Type B pancreatic cell (in vitro differentiated cells): ENCODE results near the gene MAB21L4. TPM values are rescaled to one million over a fixed set of nuclear protein-coding genes. Genes with fewer than 3 reads are reported as not detected.

Source experiments
- DNase-seq: peaks from one replicate; pipeline ENCODE4 v3.0.0; 2021; ENCODE audit warnings: mixed read lengths; ENCODE audit not compliant: unreplicated experiment; ENCODE audit errors: extremely low spot score
- H3K27ac Mint-ChIP-seq: 2 replicates; pipeline ENCODE4 v1.8.0; 2021; ENCODE audit warnings: mild to moderate bottlenecking, mixed read lengths
- H3K27me3 Mint-ChIP-seq: 2 replicates; pipeline ENCODE4 v1.8.0; 2021; ENCODE audit warnings: mixed read lengths
- H3K36me3 Mint-ChIP-seq: 2 replicates; pipeline ENCODE4 v1.8.0; 2021; ENCODE audit warnings: mixed read lengths
- H3K4me1 Mint-ChIP-seq: one replicate; pipeline ENCODE4 v1.8.0; 2021; ENCODE audit warnings: mixed read lengths; ENCODE audit not compliant: unreplicated experiment
- H3K4me3 Mint-ChIP-seq: 2 replicates; pipeline ENCODE4 v1.8.0; 2021; ENCODE audit warnings: mild to moderate bottlenecking, mixed read lengths
- H3K9me3 Mint-ChIP-seq: 2 replicates; pipeline ENCODE4 v1.8.0; 2021; ENCODE audit warnings: mixed read lengths
- total RNA-seq: library from RNA; stranded (reverse); gene quantifications from 2 replicates; pipeline ENCODE4 v1.2.1, GENCODE V29; 2021; ENCODE audit warnings: low replicate concordance
- TF ChIP-seq, protein P1 (sequence below): fragments of 200-600 bp; sonication (generic); conservative IDR thresholded peaks from 2 replicates; pipeline ENCODE4 v1.5.0; 2021; ENCODE audit warnings: antibody characterized with exemption, mild to moderate bottlenecking

Gene MAB21L4
- total RNA-seq, 1 donor from 2014 or later: 62.0 TPM

DNA sequence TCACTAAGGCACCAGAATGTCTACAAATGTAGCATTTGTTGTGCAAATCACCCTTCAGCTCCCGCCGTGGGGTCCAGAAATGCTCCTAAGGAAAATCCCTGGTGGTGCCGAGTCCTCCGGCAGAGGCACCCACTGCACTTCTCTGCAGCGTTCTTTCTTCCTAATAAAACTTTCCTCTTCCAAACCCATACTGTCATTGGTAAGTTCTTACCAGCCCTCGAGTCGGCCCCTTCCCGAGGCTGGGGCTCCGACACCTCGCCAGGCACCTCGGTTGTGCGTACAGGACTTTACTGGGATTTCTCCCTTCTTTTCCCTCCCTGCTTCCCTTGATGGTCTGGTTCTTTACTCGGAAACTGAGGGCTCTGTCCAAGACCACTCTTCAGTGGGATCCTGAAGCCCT, 37.6 kb downstream of the MAB21L4 start:
- peaks cover 4% of the 10 kb centered on the region for H3K36me3 Mint-ChIP-seq
- no peak for DNase-seq

DNA sequence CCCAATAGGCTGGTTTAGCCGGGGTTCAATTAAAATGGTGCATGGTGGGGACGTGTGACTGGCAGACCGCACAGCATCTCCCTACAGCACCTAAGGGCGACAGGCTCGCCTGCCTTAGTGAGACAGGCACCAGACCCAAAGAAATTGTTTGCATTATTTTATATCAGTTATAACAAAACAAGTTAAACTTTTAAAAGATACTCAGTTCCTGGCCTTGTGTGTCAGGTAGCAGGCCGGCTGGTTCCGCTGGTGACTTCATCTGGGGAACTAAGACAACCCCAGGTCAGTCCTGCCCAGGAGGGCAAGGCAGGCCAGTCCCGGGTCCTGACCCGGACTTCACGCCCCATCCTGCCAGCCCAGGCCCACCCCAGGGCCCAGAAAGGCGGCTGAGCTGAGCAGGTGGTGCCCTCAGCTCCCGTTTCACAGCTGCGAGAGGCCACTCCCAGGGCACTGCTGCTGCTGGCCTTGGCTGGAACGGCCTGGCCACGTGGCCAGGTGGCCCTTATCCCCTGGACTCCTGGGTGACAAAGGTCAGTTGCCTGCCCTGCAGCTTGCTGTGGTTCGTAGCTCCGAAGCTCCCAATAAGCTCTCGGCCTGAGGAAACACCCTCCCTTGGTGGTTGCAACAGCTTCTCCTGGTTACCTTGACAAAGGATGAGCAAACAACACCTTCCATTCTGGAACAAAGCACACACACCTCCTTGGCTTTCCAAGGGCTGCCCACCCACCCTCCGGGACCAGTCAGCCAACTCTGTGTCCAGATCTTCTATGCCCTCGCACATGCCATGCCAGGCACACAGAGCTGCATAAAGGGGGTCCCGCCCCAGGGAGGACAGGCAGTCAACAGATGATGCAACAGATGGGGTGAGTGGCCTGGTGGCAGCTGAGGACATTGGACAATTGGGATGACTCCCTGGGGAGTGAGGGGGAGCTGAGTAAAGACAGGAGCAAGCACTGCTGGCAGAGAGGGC, 38.6 kb downstream of the MAB21L4 start:
- H3K4me3 Mint-ChIP-seq: no peak overlapping the region
- H3K9me3 Mint-ChIP-seq: peaks cover 6% of the 10 kb centered on the region
- no peaks in the 10 kb centered on the region for H3K27me3 Mint-ChIP-seq
- TF ChIP-seq, protein P1, sequence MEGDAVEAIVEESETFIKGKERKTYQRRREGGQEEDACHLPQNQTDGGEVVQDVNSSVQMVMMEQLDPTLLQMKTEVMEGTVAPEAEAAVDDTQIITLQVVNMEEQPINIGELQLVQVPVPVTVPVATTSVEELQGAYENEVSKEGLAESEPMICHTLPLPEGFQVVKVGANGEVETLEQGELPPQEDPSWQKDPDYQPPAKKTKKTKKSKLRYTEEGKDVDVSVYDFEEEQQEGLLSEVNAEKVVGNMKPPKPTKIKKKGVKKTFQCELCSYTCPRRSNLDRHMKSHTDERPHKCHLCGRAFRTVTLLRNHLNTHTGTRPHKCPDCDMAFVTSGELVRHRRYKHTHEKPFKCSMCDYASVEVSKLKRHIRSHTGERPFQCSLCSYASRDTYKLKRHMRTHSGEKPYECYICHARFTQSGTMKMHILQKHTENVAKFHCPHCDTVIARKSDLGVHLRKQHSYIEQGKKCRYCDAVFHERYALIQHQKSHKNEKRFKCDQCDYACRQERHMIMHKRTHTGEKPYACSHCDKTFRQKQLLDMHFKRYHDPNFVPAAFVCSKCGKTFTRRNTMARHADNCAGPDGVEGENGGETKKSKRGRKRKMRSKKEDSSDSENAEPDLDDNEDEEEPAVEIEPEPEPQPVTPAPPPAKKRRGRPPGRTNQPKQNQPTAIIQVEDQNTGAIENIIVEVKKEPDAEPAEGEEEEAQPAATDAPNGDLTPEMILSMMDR: no peak
- H3K4me1 Mint-ChIP-seq: peaks cover 7% of the 10 kb centered on the region
- H3K27ac Mint-ChIP-seq: peak overlapping the region; percentile 61
- peak; percentile 68 for DNase-seq
- H3K36me3 Mint-ChIP-seq: peaks cover 4% of the 10 kb centered on the region

More for the DNA sequence above, 37.6 kb downstream of the MAB21L4 start:
- H3K4me1 Mint-ChIP-seq: peaks cover 5% of the 10 kb centered on the region
- H3K27me3 Mint-ChIP-seq: no peaks in the 10 kb centered on the region
- peak overlapping the region; percentile 58 for H3K27ac Mint-ChIP-seq
- H3K9me3 Mint-ChIP-seq: peaks cover 6% of the 10 kb centered on the region
- no peak overlapping the region for H3K4me3 Mint-ChIP-seq
- TF ChIP-seq, protein P1: no peak

DNA sequence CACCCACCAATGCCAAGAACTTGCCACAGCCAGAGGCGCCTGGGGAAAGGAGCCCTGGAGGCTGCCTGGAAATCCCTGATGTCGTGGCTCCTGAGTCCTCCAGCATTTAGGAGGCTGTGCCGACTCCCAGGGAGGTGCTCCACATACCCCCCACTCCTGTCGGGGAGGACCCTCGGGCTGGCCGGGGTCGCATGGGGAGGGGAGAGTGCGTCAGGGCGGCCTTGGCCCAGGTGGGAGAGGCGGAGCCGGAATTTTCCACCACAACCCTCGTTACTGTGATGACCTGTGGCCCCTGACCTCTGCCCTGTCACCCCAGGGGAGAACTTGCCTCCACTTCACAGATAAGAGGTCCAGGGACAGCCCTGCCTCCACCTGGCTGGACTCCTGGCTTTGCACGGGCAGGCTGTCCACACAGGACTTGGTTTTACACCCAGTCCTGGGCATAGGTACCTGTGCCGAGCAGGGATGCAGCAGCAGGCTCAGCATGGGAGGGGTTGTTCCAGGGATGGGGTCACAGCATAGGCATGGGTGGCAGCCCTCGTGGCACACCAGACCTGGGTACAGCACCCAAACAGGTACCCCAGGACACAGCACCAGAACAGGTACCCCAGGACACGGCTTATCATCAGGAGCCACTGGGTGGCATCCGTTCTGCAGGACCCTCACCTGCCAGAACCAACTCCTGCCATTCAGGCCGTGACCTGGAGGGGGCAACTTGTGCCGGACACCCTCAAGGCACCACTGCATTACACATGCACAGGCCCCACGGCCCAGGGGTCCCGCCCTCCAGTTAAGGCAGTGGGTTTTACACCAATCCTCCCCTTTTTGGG, 39.6 kb downstream of the MAB21L4 start:
- no peak overlapping the region for H3K4me3 Mint-ChIP-seq

DNA sequence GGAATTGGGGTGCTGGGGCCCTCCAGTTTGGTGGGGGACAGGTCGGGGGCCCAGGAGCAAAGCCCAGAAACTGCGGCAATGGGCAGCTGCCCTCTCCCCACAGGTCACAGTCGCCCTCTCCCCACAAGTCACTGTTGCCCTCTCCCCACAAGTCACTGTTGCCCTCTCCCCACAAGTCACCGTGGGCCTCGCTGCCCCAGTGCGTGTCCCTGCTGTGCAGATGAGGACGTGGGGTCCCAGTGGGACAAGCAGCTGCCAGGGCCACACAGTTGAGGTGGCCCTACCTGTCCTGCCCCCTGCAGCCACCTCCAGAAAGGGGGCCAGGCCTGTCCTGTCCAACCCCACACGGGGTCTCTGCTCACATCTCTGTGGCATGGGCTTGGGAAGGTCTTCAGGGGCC, 40.3 kb downstream of the MAB21L4 start:
- DNase-seq: no peak
- Mint-ChIP-seq H3K4me1 (peaks cover 5% of the 10 kb centered on the region), H3K4me3 (no peak overlapping the region), H3K36me3 (peaks cover 4% of the 10 kb centered on the region), H3K27ac (no peak overlapping the region), H3K27me3 (no peaks in the 10 kb centered on the region), H3K9me3 (peaks cover 6% of the 10 kb centered on the region)
- TF ChIP-seq, protein P1: no peak

More for the DNA sequence above, 39.6 kb downstream of the MAB21L4 start:
- Mint-ChIP-seq H3K36me3 (peaks cover 4% of the 10 kb centered on the region), H3K27me3 (no peaks in the 10 kb centered on the region), H3K4me1 (peaks cover 6% of the 10 kb centered on the region), H3K9me3 (peaks cover 6% of the 10 kb centered on the region), H3K27ac (no peak overlapping the region)
- TF ChIP-seq, protein P1: peak; percentile 40
- peak; percentile 67 for DNase-seq

DNA sequence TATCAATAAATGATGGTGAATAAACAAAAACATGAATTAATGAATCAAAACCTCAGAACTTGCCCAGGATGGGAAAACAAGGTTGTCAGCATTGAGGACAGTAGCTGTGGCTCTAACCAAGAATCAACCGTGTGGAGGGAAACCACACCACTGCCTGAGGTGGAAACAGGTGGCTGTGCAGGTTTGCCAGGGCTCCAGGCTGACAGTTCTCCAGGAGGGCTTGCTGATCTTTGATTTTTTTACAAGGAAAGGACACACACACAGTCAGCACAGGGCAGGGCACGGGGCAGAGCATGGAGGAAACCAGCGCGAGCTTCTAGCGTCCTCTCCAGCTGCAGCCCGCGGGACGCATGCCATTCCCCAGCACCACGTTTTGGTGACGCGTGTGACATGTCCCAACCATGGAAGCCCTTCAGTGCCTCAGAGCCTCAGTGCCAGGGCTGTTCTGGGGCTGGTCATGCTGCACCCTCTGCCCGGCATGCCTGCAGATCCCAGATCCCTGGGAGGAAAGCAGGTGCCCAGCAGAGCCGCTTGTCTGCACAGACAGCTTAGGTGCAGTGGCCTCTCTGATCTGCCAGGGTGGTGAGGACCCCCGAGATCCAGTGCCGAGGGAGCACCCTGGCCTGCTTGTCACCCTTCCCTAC, 43.2 kb downstream of the MAB21L4 start:
- Mint-ChIP-seq H3K4me3 (no peak overlapping the region), H3K27ac (no peak overlapping the region), H3K27me3 (peaks cover under 1% of the 10 kb centered on the region), H3K9me3 (peaks cover 6% of the 10 kb centered on the region), H3K4me1 (peaks cover 5% of the 10 kb centered on the region), H3K36me3 (peaks cover 4% of the 10 kb centered on the region)
- no peak for DNase-seq
- TF ChIP-seq, protein P1: no peak
